GM12878 (cell line): ENCODE data around the gene STRBP. TPM values are rescaled to one million over a fixed set of nuclear protein-coding genes. Genes with fewer than 3 reads are reported as not detected.

Experiments
- ATAC-seq: fragments of 200-7000 bp; cut with Tn5 transposase; 3 replicates; pipeline ENCODE4 v1.9.1; 2020; ENCODE audit warnings: mild to moderate bottlenecking, moderate library complexity
- BruUV-seq: library from RNA; stranded (reverse); fragments of 400-500 nt; replicated peaks from 2 replicates; lab custom pipeline; 2021; lab: Mats Ljungman, UMichigan
- CTCF ChIA-PET: fragments of 300-600 bp; sonication (Branson Sonifier 250); formaldehyde crosslinking; extraction: SDS; loops from one replicate; lab custom pipeline; 2021; ENCODE audit warnings: inconsistent platforms; lab: Yijun Ruan, JAX
- POLR2A ChIA-PET: fragments of 350-600 bp; formaldehyde crosslinking; extraction: SDS; loops from one replicate; lab custom pipeline; 2021; ENCODE audit warnings: inconsistent platforms; lab: Charles Lee
- RAD21 ChIA-PET: fragments of 300-600 bp; sonication (Branson Sonifier 250); formaldehyde crosslinking; loops from one replicate; lab custom pipeline; 2023; ENCODE audit warnings: antibody characterized with exemption; ENCODE audit not compliant: unreplicated experiment; lab: Charles Lee
- SMC1A ChIA-PET: fragments of 300-600 bp; sonication (Branson Sonifier 250); formaldehyde crosslinking; loops from one replicate; lab custom pipeline; 2023; ENCODE audit not compliant: unreplicated experiment, uncharacterized antibody; lab: Charles Lee
- DNase-seq: peaks from one replicate; pipeline ENCODE4 v3.0.0-alpha.2; 2011; ENCODE audit warnings: low read depth, low spot score
- FAIRE-seq: peaks from 3 replicates; lab custom pipeline; 2011; peaks lifted over from hg19 to GRCh38; lab: Jason Lieb, UNC
- H2AFZ ChIP-seq: 2 replicates; pipeline ENCODE4 v1.6.0; 2011; ENCODE audit warnings: low read depth, low read length, control low read depth; ENCODE audit not compliant: control insufficient read depth
- H3K27ac ChIP-seq: 2 replicates; pipeline ENCODE4 v1.5.1; 2011; ENCODE audit warnings: control low read depth; ENCODE audit not compliant: control insufficient read depth, insufficient read depth
- H3K27me3 ChIP-seq, 2 experiments: replicated peaks in 1 of 2; 2 replicates each; pipeline versions ENCODE4 v1.6.0 to v1.6.1; 2011; ENCODE audit warnings: low read length in 1 of 2; ENCODE audit not compliant: control insufficient read depth in 2 of 2, insufficient read depth in 2 of 2
- H3K36me3 ChIP-seq, 2 experiments: 2 replicates each; pipeline ENCODE4 v1.5.1; 2011; ENCODE audit warnings: low read length in 1 of 2; ENCODE audit not compliant: control insufficient read depth in 2 of 2, insufficient read depth in 2 of 2
- H3K4me1 ChIP-seq: 2 replicates; pipeline ENCODE4 v1.6.1; 2011; ENCODE audit warnings: mild to moderate bottlenecking, low read length, moderate library complexity, mixed read lengths; ENCODE audit not compliant: control insufficient read depth, insufficient read depth
- H3K4me2 ChIP-seq: 2 replicates; pipeline ENCODE4 v1.6.0; 2011; ENCODE audit warnings: control low read depth; ENCODE audit not compliant: control insufficient read depth, insufficient read depth
- H3K4me3 ChIP-seq: fragments of 200-600 bp; sonication (generic); 2 replicates; pipeline ENCODE4 v1.5.1; 2016
- H3K79me2 ChIP-seq: 2 replicates; pipeline ENCODE4 v1.6.0; 2011; ENCODE audit warnings: low read length; ENCODE audit not compliant: control insufficient read depth, insufficient read depth
- H3K9ac ChIP-seq: 2 replicates; pipeline ENCODE4 v1.8.0; 2011; ENCODE audit warnings: low read length, control low read depth, mixed read lengths; ENCODE audit not compliant: control insufficient read depth, insufficient read depth
- H3K9me3 ChIP-seq: replicated peaks from 3 replicates; pipeline ENCODE4 v1.5.1; 2011; ENCODE audit warnings: mild to moderate bottlenecking, low read length; ENCODE audit not compliant: control insufficient read depth, insufficient read depth
- H4K20me1 ChIP-seq: 2 replicates; pipeline ENCODE4 v1.6.0; 2011; ENCODE audit not compliant: control insufficient read depth, insufficient read depth
- KLF5 ChIP-seq: fragments of 450-650 bp; IDR thresholded peaks from 2 replicates; pipeline ENCODE4 v1.6.1; 2014; ENCODE audit warnings: mild to moderate bottlenecking; ENCODE audit not compliant: partially characterized antibody
- SREBF1 ChIP-seq: IDR thresholded peaks from 2 replicates; pipeline ENCODE4 v1.6.1; 2012; ENCODE audit warnings: mild to moderate bottlenecking, low read length
- TARDBP ChIP-seq: IDR thresholded peaks from 2 replicates; pipeline ENCODE4 v1.6.1; 2016; ENCODE audit warnings: borderline replicate concordance
- WGBS: methylation state at CpG from one replicate; pipeline ENCODE4 v1.1.6; 2016; ENCODE audit warnings: low lambda C conversion rate; ENCODE audit not compliant: insufficient replicate concordance, insufficient coverage; ENCODE audit errors: missing lambda C conversion rate; 5-methylcytosine and 5-hydroxymethylcytosine counted together
- in situ Hi-C: fragments of 300-500 bp; cut with MboI; formaldehyde crosslinking; loops from 9 replicates; pipeline ENCODE4 v1.14.3; 2018; ENCODE audit warnings: mixed read lengths
- intact Hi-C: fragments of 100-400 bp; cut with micrococcal nuclease; formaldehyde crosslinking; loops from one replicate; pipeline ENCODE4 v1.14.2; 2022; ENCODE audit not compliant: unreplicated experiment
- polyA plus RNA-seq, 11 experiments: library from polyadenylated mRNA; depleted of rRNA in 4 of 11; unstranded in 6 of 11; stranded (reverse) in 5 of 11; fragments of >200 nt; fragmentation: Nextera tagmentation in 4 of 11; fragmentation: Illumina TruSeq in 1 of 11; extraction: Ambion mirVana in 4 of 11; extraction: Trizol in 1 of 11; gene quantifications; 1 replicate in 1 of 11; 2 replicates in 10 of 11; pipeline versions ENCODE4 v1.2.1 to v1.2.3, GENCODE V29; 2011 to 2016; ENCODE audit warnings: inconsistent platforms in 2 of 11, missing spikeins in 2 of 11, low read depth in 1 of 11
- total RNA-seq, 4 experiments: library from RNA; depleted of rRNA in 3 of 4; stranded (reverse); fragments of >200 nt in 3 of 4; fragmentation: Illumina TruSeq in 1 of 4; extraction: Trizol in 1 of 4; gene quantifications; 2 replicates each; pipeline versions ENCODE4 v1.2.1 to v1.2.3, GENCODE V29; 2013 to 2021

The STRBP gene
- total and polyA plus RNA-seq, 10 of the 15 experiments (the other 5 are each of a cell fraction or from before 2014, with no cell fraction given): 31.0 to 96.8 (median 71.4) TPM

DNA sequence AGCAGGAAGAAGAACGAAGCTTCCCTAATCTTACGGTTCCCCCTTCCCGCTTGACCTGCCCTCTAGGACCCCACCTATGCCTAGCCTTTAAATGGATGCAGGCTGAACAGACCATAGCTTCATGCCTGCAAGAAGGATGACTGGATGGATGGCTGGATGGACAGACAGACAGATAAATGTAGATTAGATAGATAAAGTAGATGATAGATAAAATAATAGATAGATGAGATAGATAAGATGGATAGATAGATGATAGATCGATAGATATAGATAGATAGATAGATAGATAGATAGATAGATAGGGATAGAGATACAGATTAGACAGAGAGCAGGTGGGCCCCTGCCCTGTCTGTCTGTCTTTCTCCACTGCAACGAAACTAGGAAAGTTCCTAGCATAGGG, 162.9 kb downstream of the STRBP start:
- in situ Hi-C loops (no loop called here), intact Hi-C loops (no loop called here)
- no peak overlapping the region for H3K9ac ChIP-seq
- H3K27ac ChIP-seq: no peak overlapping the region
- BruUV-seq: no TSS peak
- no peaks in the 10 kb centered on the region for H3K4me1 ChIP-seq
- CTCF ChIA-PET: interaction anchor here (0.7 to 8.3 kb wide), 2 partner anchors 244 to 463 kb away, joined by 3 to 56 read pairs; no protein-coding TSS in a partner anchor
- H3K4me2 ChIP-seq: no peak overlapping the region
- RAD21 ChIA-PET: no interaction called here
- no peaks in the 10 kb centered on the region for H3K27me3 ChIP-seq
- FAIRE-seq: no peak
- WGBS: 95% methylated on average over 5 of the region's 5 CpGs
- no peaks in the 10 kb centered on the region for H4K20me1 ChIP-seq
- POLR2A ChIA-PET: no interaction called here
- SMC1A ChIA-PET: interaction anchor here (0.6 to 5.2 kb wide), 2 partner anchors 87 to 244 kb away, joined by 3 to 32 read pairs; no protein-coding TSS in a partner anchor
- peaks cover 16 to 41% of the 10 kb centered on the region in 2 experiments; a peak in 3 of 4 replicates for H3K36me3 ChIP-seq
- no peaks in the 10 kb centered on the region for H3K79me2 ChIP-seq
- no peak overlapping the region for H3K4me3 ChIP-seq
- no peaks in the 10 kb centered on the region for H3K9me3 ChIP-seq
- DNase-seq: no peak
- H2AFZ ChIP-seq: no peak overlapping the region
- TF ChIP-seq KLF5 (no peak), SREBF1 (no peak)
- ATAC-seq: no peak

DNA sequence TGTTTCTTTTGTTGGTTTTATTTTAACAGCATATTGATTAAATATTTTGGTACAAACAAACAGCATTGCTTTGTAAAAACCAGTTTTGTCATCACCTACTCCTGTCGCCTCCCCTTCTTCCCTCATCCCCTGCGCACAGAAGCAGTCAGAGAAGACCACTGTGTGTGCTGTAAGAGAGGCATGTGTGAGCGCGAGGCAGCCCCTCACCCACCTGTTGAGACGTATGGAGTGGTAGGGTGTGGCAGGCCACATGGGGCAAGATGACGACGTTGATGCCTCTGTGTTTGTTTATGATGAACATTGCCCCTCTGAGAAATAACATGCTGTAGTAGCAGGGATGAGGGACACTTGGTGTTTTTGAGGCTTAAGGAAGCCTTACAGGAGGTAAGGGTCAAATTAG, 163.6 kb downstream of the STRBP start:
- Histone ChIP-seq H3K79me2 (no peaks in the 10 kb centered on the region), H3K9me3 (no peaks in the 10 kb centered on the region), H3K4me2 (no peak overlapping the region), H3K4me3 (no peak overlapping the region), H3K4me1 (no peaks in the 10 kb centered on the region), H4K20me1 (no peaks in the 10 kb centered on the region), H2AFZ (no peak overlapping the region), H3K27ac (no peak overlapping the region), H3K9ac (no peak overlapping the region), H3K27me3 (no peaks in the 10 kb centered on the region), H3K36me3 (peaks cover 13 to 39% of the 10 kb centered on the region in 2 experiments; a peak in 3 of 4 replicates)
- in situ Hi-C loops: no loop called here
- no TSS peak for BruUV-seq
- RAD21 ChIA-PET: no interaction called here
- no peak for TF ChIP-seq TARDBP
- SMC1A ChIA-PET: interaction anchor here (5.2 kb wide), 1 partner anchor 245 kb away, joined by 32 read pairs; no protein-coding TSS in a partner anchor
- no peak for FAIRE-seq
- intact Hi-C loops: no loop called here
- no peak for DNase-seq
- CTCF ChIA-PET: interaction anchor here (0.7 to 8.3 kb wide), 5 partner anchors 121 to 462 kb away, joined by 3 to 56 read pairs (median 3); no protein-coding TSS in a partner anchor
- no peak for ATAC-seq
- POLR2A ChIA-PET: no interaction called here
- WGBS: 100% methylated on average over 7 of the region's 7 CpGs
